ENCODE results near the gene ZNF385A.
"Not testable (repeated sequence)": the region's sequence is repeated elsewhere in the genome, so short reads cannot be mapped to it uniquely, and the experiment has no call there.

The ZNF385A gene

GRCh38 chr12:54331461-54331860 is 53.1 kb downstream of the ZNF385A start:
- H3K27ac ChIP-seq: no peak overlapping the region
- H3K9me3 ChIP-seq (ENCODE audit: severe bottlenecking): no peaks in the 10 kb centered on the region
- H3K36me3 ChIP-seq: no peaks in the 10 kb centered on the region; the same call in 1 of the 2 replicates
- no peak for TF ChIP-seq CTCF (IDR thresholded peaks at IDR 0.05; ENCODE audit: low read depth, low read length)
- H3K27me3 ChIP-seq (ENCODE audit: insufficient read depth, low read depth, severe bottlenecking): no peaks in the 10 kb centered on the region
- DNase-seq: no peak
- H3K4me3 ChIP-seq (ENCODE audit: low read depth, low read length): no peak overlapping the region

GRCh38 chr12:54330442-54330841 is 54.1 kb downstream of the ZNF385A start:
- Histone ChIP-seq H3K9me3 (ENCODE audit: severe bottlenecking) (no peaks in the 10 kb centered on the region), H3K27me3 (ENCODE audit: insufficient read depth, low read depth, severe bottlenecking) (no peaks in the 10 kb centered on the region), H3K36me3 (no peaks in the 10 kb centered on the region; the same call in 1 of the 2 replicates), H3K4me3 (ENCODE audit: low read depth, low read length) (no peak overlapping the region), H3K27ac (no peak overlapping the region)
- DNase-seq: no peak
- TF ChIP-seq CTCF (IDR thresholded peaks at IDR 0.05; ENCODE audit: low read depth, low read length): no peak

DNA sequence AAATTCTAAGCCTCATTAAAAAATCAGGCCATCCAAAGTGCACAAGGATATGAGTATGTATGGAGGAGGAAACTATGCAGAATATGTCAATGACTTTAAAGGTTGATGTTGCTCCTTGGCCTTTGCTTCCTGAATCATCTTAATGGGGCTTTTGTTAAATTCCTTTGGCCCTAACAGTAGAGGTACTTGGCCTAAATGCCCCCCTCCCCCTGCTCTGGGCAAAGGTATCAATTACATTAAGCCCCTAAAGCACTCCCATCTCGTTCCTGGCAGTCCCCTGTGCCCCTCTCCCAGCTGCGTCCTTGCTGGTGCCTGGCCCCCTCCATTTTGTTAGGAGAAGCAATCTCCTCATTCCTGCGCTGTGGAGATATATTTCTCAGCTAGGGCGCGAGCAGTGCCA is 54.8 kb downstream of the ZNF385A start:
- H3K4me3 ChIP-seq (ENCODE audit: low read depth, low read length): no peak overlapping the region
- H3K27me3 ChIP-seq (ENCODE audit: insufficient read depth, low read depth, severe bottlenecking): no peaks in the 10 kb centered on the region
- peak; percentile 28 for DNase-seq
- H3K27ac ChIP-seq: peak overlapping the region; percentile 9; the same call in 1 of the 2 replicates
- TF ChIP-seq CTCF (IDR thresholded peaks at IDR 0.05; ENCODE audit: low read depth, low read length): no peak
- no peaks in the 10 kb centered on the region for H3K9me3 ChIP-seq (ENCODE audit: severe bottlenecking)
- no peaks in the 10 kb centered on the region; the same call in 1 of the 2 replicates for H3K36me3 ChIP-seq

GRCh38 chr12:54328595-54329337 is 55.8 kb downstream of the ZNF385A start:
- no peak for DNase-seq
- no peaks in the 10 kb centered on the region for H3K9me3 ChIP-seq (ENCODE audit: severe bottlenecking)
- no peak for TF ChIP-seq CTCF (IDR thresholded peaks at IDR 0.05; ENCODE audit: low read depth, low read length)
- H3K27me3 ChIP-seq (ENCODE audit: insufficient read depth, low read depth, severe bottlenecking): no peaks in the 10 kb centered on the region
- 0 out of 2 replicates have a peak overlapping the region, but pooled peaks have one; percentile 9 for H3K27ac ChIP-seq
- H3K4me3 ChIP-seq (ENCODE audit: low read depth, low read length): no peak overlapping the region
- no peaks in the 10 kb centered on the region; the same call in 1 of the 2 replicates for H3K36me3 ChIP-seq

DNA sequence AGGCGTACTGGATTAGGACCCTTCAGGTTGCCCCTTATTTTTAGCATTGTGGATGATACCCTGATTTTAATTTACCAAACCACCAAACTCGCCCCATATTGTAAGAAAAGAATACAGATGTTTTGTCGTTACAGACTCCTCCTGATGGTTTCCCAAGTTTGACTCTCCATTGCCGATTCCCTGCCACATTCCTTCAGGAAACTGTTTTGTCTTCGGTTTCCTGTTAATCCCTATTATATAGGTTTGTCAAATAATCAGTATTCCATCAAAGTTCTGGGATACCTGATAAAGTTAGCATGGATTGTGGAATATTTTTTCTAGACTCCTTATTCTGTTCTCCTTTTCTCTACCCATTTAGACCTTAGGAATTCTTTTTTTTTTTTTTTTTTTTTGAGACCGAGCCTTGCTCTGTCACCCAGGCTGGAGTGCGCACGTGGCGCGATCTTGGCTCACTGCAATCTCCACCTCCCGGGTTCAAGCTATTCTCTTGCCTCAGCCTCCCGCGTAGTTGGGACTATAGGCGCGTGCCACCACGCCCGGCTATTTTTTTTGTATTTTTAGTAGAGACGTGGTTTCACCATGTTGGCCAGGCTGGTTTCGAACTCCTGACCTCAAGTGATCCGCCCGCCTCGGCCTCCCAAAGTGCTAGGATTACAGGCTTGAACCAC is 59.0 kb downstream of the ZNF385A start:
- not testable (repeated sequence) for H3K36me3 ChIP-seq; H3K9me3 ChIP-seq (ENCODE audit: severe bottlenecking); H3K27me3 ChIP-seq (ENCODE audit: insufficient read depth, low read depth, severe bottlenecking); DNase-seq
- H3K4me3 ChIP-seq (ENCODE audit: low read depth, low read length): peak overlapping the region; percentile 73
- H3K27ac ChIP-seq: peak overlapping the region; percentile 80

GRCh38 chr12:54324617-54325441 is 59.7 kb downstream of the ZNF385A start, which contains the start of gene COPZ1:
Gene COPZ1, plus strand, starts transcription at chr12:54325131. Its CDS starts 33 bp downstream, at chr12:54325164.
- TF ChIP-seq CTCF (IDR thresholded peaks at IDR 0.05; ENCODE audit: low read depth, low read length): peak; percentile 84
- no peaks in the 10 kb centered on the region for H3K27me3 ChIP-seq (ENCODE audit: insufficient read depth, low read depth, severe bottlenecking)
- peak; percentile 97 for DNase-seq
- no peaks in the 10 kb centered on the region; the same call in 1 of the 2 replicates for H3K36me3 ChIP-seq
- no peaks in the 10 kb centered on the region for H3K9me3 ChIP-seq (ENCODE audit: severe bottlenecking)
- H3K27ac ChIP-seq: peak within 1 kb of the TSS; percentile 80
- H3K4me3 ChIP-seq (ENCODE audit: low read depth, low read length): peak within 1 kb of the TSS; percentile 73

Data from WERI-Rb-1 (cell line).